ENCODE data around the gene SORCS3.

- TF ChIP-seq CTCF (IDR thresholded peaks at IDR 0.05) (no peak), POLR2A (IDR thresholded peaks at IDR 0.05) (no peak)
These were observed 296.5 kb downstream of the SORCS3 start for GRCh38 chr10:104937567-104937966.

All from lower leg skin (tissue), 3 donors.